NCI-H2081 treated with DMSO at 0.1 percent for 48 hours (cell line): ENCODE results near the gene PID1.

ENCODE experiments used
- DNase-seq: peaks from one replicate; lab custom pipeline; 2025; lab: John Stamatoyannopoulos, UW

Gene PID1, protein sequence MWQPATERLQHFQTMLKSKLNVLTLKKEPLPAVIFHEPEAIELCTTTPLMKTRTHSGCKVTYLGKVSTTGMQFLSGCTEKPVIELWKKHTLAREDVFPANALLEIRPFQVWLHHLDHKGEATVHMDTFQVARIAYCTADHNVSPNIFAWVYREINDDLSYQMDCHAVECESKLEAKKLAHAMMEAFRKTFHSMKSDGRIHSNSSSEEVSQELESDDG

DNA sequence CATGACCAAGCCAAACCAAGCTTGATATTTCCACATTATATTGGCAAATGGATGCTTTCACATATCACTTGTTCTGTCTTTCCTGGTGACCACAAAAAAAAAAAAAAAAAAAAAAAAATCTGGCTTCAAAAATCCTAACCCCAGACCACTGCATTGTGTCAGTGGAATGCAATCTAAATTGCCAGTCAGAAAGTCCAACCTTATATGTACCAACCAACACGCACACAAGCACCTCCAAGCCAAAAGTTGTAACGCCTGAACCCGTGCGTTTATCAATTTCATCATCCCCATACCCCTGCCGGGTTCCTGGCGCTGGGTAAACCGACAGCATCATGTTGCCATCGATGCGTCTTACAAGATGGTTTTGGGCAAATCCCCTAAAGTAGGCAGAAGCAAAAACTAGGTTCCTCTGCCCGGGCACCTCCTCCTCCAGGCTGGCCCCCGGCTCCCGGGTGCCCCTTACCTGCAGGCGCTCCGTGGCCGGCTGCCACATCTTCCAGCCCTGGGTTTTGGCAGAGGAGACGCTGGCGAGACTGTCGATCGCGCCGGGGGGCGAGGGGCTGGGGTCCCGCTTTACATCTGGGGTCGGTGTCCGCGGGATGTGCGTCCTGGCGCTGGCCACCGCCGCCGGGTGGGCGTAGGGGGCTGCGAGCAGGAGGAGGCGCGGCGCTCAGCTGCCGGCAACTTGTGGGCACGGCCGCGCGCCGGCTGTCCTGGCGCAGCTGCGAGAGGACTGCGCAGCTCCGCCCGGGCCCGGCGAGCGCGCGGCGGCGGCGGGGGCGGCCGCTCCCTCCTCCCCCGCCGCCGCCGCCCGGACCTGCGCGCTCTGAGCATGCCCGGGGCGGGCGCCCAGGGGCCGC lies at the start of gene PID1:
Gene PID1, minus strand, starts transcription at position 737 of the 860 bp plus-strand sequence. Its CDS starts 244 bp downstream, at position 493.
- no peak for DNase-seq

GRCh38 chr2:229319558-229319957 lies 48.5 kb upstream of the PID1 start:
- DNase-seq, result no peak

GRCh38 chr2:229314117-229314516 lies 43.0 kb upstream of the PID1 start:
- no peak for DNase-seq

DNA sequence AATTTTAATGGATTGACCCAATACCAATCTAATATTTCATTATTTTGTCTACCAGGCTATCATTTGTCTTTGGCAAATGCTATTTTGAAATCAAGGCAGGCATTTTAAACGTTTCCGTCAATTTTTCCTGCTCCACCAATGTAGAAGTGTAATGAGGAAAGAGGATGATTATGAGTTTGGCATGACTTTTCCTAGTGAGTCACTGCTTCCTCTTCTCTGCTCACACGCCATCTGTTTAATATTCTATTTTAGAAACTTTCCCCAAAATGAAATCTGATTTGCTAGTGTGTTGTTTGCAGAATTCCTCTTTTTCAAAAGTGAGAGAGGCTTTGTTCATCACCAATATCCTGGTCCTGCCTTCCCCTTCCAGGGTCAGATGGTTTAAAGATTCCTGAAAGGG lies 42.5 kb upstream of the PID1 start:
- no peak for DNase-seq

DNA sequence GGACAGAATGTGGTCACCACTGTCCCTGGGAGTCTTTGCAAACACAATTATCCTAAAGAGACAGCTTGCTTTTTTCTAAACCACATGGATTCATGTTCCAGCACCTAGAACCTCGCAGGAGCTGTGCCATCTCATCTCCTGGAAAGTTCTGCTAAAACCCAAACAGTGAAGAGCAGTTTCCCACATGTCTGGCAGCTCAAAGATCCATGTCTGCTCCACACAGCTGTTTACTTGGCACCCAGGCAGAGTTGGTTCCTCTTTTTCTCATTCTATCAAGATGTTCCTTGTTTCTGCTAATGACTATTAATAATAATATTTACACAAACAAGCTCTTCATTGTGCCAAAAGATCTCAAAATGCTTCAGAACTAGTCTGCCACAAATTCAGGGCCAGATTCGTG lies 30.1 kb upstream of the PID1 start:
- no peak for DNase-seq

- DNase-seq, result no peak
These were observed 29.7 kb upstream of the PID1 start for GRCh38 chr2:229300790-229301189.

DNA sequence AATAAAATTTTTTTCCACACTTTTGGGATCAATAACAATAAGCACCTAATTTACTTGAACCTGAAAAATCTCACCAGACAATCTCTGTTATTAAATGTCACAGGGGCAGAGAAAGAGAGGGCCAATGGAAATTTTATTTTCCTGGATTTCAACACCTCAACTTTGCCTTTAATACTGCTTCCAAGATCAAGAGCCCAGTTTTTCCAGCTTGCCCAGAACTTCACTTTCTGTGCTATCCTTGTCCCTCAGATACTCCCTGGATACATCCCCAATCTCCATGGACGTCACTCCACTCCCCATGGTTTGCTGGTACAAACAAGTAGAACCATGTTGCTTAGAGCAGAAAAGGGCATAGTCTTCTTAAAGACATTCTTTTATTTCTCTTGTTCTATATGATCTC lies 29.3 kb upstream of the PID1 start:
- DNase-seq, result no peak

- no peak for DNase-seq
These were observed 26.2 kb upstream of the PID1 start for GRCh38 chr2:229297247-229297646.

DNA sequence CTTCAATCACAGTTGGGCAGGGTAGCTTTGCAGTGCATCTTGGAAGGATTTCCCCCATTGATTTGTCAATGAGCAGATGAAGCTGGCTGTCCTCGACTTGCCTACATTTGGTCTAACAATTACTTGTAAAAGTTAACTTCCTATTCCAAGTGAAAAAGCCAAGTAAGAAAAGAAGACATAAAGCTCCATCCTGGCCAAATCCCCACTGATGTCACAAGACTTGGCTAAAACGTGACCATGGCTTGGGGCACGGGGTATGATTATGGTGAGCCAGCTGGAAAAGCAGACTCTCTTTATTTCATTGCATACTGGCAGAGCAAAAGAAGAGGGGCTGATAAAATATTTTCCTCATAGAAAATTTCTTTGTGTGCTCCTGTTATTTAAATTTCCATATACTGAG lies 25.4 kb upstream of the PID1 start:
- no peak for DNase-seq

DNA sequence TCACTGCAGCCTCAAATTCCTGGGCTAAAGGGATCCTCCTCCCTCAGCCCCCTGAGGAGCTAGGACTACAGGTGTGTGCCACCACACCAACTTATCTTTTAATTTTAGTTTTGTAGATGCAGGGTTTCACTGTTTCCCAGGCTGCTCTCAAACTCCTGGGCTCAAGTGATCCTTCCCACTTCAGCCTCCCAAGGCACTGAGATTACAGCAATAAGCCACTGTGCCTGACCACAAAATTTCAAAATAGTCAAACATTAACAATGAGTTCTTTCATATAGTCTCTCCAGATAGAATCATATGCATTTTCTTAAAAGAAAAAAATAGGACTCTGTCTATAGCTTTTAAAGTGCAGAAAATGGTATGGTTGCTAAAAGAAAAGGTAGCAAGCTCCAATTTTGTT lies 24.9 kb upstream of the PID1 start:
- DNase-seq, result no peak

- no peak for DNase-seq
These were observed 16.7 kb upstream of the PID1 start for GRCh38 chr2:229287823-229288222.

DNA sequence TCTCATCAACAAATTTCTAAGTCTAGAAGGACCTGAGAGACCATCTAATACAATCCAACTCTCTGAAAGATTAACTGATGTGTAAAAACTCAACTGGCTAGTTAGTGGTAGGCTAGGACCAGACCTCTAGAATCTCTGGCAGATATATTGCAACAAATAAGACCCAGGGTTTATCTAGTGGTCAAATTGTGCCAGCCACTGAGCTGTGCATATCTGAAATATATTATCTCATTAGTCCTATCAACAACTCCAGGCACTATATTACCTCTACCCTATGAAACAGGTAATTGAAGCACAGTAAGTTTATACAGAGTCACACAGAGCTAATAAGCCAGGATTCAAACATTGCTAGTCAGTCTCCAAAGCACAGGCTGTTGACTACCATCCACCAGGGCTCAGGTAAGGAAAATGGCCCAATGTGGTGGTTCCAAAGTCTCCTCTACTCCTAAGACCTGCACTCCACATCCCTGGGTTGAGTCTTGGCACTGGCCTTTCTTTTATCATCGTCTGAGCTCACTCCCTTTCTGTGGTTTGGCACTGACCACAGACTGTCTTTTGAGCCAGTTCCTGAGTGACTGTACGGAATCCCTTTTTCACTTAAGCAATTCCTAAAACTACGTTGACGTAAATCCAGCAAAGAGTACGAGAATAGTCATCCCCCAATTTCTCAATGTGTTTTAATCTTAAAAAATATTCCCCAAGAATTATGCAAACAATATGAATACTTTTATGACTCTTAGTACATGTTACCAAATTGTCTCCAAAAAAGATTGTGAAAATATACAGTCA lies 11.9 kb upstream of the PID1 start:
- no peak for DNase-seq

DNA sequence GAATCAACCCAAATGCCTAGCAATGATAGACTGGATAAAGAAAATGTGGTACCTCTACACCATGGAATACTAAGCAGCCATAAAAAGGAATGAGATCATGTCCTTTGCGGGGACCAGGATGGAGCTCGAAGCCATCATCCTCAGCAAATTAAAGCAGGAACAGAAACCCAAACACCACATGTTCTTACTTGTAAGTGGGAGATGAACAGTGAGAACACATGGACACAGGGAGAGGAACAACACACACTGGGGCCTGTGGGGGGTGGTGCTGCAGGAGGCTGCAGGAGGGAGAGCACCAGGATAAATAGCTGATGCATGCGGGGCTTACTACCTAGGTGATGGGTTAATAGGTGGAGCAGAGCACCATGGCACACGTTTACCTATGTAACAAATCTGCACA lies 8.4 kb upstream of the PID1 start:
- no peak for DNase-seq

GRCh38 chr2:229275506-229275905 lies 4.4 kb upstream of the PID1 start:
- no peak for DNase-seq

DNA sequence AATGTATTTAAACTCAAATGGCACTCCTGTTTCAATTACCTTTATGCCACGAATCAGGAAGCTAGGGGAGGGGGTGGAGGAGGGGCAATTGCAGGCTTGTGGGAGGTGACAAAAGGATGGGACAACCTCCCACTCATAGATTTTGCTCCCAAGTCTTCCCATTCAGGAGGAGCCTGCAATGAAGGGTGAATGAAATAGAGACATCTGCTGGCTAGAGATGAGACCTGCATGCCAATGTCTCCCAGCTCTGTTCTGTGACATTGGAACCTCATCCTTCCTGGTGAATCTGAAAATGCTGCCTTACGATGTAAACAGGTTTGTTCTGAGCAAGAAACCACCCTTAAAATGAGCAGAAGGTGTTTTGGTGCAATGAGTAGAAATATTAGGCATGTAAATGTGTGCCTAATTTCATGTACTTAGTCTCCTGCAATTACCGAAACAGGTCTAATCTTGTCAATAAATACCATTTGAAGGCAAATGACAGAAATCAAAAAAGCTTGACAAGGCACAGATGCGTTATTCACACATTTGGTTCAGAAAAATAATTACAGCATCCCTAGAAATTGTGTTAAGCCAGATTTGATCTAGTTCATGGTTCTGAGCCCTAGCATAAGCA lies 2.7 kb upstream of the PID1 start:
- DNase-seq, result peak; percentile 89

- DNase-seq, result no peak
These were observed 2.1 kb upstream of the PID1 start for GRCh38 chr2:229273006-229273722.

- no peak for DNase-seq
These were observed 1.1 kb downstream of the PID1 start for GRCh38 chr2:229269941-229270340.

GRCh38 chr2:229269146-229269545 lies 1.9 kb downstream of the PID1 start:
- no peak for DNase-seq

DNA sequence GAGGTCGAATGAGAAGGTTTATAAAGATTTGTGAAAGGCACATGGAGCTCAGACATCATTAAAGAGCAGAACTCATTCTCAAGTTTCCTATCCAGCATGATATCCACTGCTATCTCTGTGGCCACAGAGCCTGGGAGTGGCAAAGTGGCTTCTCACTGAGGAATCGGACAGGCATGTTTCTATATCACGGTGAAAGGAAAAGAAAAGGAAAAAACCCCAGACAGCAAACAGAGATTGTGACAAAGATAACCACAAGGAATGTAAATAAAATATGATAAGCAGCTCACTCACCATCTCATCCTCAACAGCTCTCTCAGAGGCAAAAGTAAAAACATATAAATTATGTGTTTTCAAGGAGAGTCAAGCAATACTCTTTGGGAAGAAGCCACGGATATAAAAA lies 2.5 kb downstream of the PID1 start:
- no peak for DNase-seq

- no peak for DNase-seq
These were observed 4.0 kb downstream of the PID1 start for GRCh38 chr2:229267080-229267479.

GRCh38 chr2:229265727-229266126 lies 5.4 kb downstream of the PID1 start:
- no peak for DNase-seq

DNA sequence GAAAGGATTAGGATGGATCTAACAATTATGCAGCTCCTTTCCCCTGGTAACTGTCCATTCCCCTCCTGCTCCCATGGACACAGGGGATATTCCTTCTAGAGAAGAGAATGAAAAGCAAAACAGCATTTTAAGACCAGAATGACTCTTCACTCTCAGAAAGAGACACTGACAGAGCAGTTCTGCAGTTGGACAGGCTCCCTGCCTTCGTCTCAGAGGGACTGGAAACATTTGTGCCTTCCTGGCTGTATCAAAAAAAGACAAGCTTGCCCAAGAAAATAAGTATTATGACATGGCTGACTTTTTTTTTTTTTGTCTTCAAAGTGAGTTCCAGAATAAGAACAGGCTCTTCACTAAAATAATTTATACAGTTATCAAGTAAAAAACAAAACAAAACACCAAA lies 9.5 kb downstream of the PID1 start:
- no peak for DNase-seq
